Panc1 (cell line): ENCODE measurements around the gene RABGAP1L. TPM values are rescaled to one million over a fixed set of nuclear protein-coding genes. Genes with fewer than 3 reads are reported as not detected.
"Not testable (repeated sequence)": the region's sequence is repeated elsewhere in the genome, so short reads cannot be mapped to it uniquely, and the experiment has no call there.

ENCODE experiments used
- ATAC-seq: fragments of 200-7000 bp; cut with Tn5 transposase; 2 replicates; pipeline ENCODE4 v1.9.1; 2020; ENCODE audit warnings: mild to moderate bottlenecking, moderate library complexity
- BruUV-seq: library from RNA; stranded (reverse); fragments of 400-500 nt; replicated peaks from 2 replicates; lab custom pipeline; 2021; lab: Mats Ljungman, UMichigan
- CTCF ChIA-PET: fragments of 300-600 bp; sonication (Branson Sonifier 250); formaldehyde crosslinking; loops from one replicate; lab custom pipeline; 2022; ENCODE audit warnings: antibody characterized with exemption; lab: Charles Lee
- POLR2A ChIA-PET: fragments of 300-600 bp; sonication (Branson Sonifier 250); formaldehyde crosslinking; loops from one replicate; lab custom pipeline; 2022; ENCODE audit warnings: antibody characterized with exemption; lab: Charles Lee
- DNase-seq: peaks from one replicate; pipeline ENCODE4 v3.0.0-alpha.2; 2010; ENCODE audit warnings: low read depth, low spot score
- H3K27ac ChIP-seq: 2 replicates; pipeline ENCODE4 v1.5.1; 2011; ENCODE audit warnings: mild to moderate bottlenecking, low read length, inconsistent platforms
- H3K27me3 ChIP-seq: fragments of 200-500 bp; sonication (Bioruptor generic); 2 replicates; pipeline ENCODE4 v1.6.0; 2014; ENCODE audit warnings: low read length, inconsistent platforms; ENCODE audit not compliant: control insufficient read depth, insufficient read depth
- H3K36me3 ChIP-seq: fragments of 200-500 bp; sonication (Bioruptor generic); 2 replicates; pipeline ENCODE4 v1.5.1; 2014; ENCODE audit warnings: inconsistent platforms, mild to moderate bottlenecking, low read length, moderate library complexity; ENCODE audit not compliant: control insufficient read depth, insufficient read depth
- H3K4me1 ChIP-seq: 2 replicates; pipeline ENCODE4 v1.5.1; 2011; ENCODE audit warnings: inconsistent platforms, mild to moderate bottlenecking, low read length, moderate library complexity; ENCODE audit not compliant: control insufficient read depth, insufficient read depth
- H3K4me3 ChIP-seq, 2 experiments: 2 replicates each; pipeline ENCODE4 v1.5.1; 2011 to 2012; ENCODE audit warnings: low read depth in 2 of 2, low read length in 2 of 2, mild to moderate bottlenecking in 2 of 2, inconsistent platforms in 1 of 2, moderate library complexity in 1 of 2
- H3K9me3 ChIP-seq: fragments of 200-500 bp; sonication (Bioruptor generic); 2 replicates; pipeline ENCODE4 v1.5.1; 2014; ENCODE audit warnings: low read depth, mild to moderate bottlenecking, inconsistent platforms, low read length, moderate library complexity; ENCODE audit not compliant: control insufficient read depth, insufficient read depth
- POLR2AphosphoS5 ChIP-seq: IDR thresholded peaks from 2 replicates; pipeline ENCODE4 v1.6.1; 2012; ENCODE audit warnings: mild to moderate bottlenecking, low read depth, low read length, moderate library complexity
- SIN3A ChIP-seq: IDR thresholded peaks from 2 replicates; pipeline ENCODE4 v1.6.1; 2012; ENCODE audit warnings: low read depth, mild to moderate bottlenecking, low read length, moderate library complexity, borderline replicate concordance; ENCODE audit not compliant: insufficient read depth
- TCF7L2 ChIP-seq: IDR thresholded peaks from 2 replicates; pipeline ENCODE4 v1.6.1; 2011; ENCODE audit warnings: mild to moderate bottlenecking, low read depth, low read length, inconsistent platforms
- in situ Hi-C: cut with HindIII; loops from 2 replicates; pipeline ENCODE4 v1.10.0; 2016; ENCODE audit warnings: low sequenced_read_pairs, low pct_unique_long_range_greater_than_20kb
- intact Hi-C: fragments of 100-400 bp; cut with micrococcal nuclease; formaldehyde crosslinking; loops from one replicate; pipeline ENCODE4 v1.10.0; 2022; ENCODE audit not compliant: unreplicated experiment
- total RNA-seq: library from RNA; stranded (reverse); gene quantifications from one replicate; pipeline ENCODE4 v1.2.1, GENCODE V29; 2021; ENCODE audit not compliant: unreplicated experiment
- TF ChIP-seq, protein P1 (sequence below), 2 experiments: IDR thresholded peaks; 2 replicates each; pipeline ENCODE4 v1.6.1; 2011 to 2012; ENCODE audit warnings: low read depth in 2 of 2, control low read depth in 1 of 2, low read length in 1 of 2, mild to moderate bottlenecking in 1 of 2, moderate library complexity in 1 of 2; ENCODE audit not compliant: insufficient read depth in 1 of 2
- TF ChIP-seq, protein P2 (sequence below): fragments of 450-650 bp; IDR thresholded peaks from 2 replicates; pipeline ENCODE4 v1.5.1; 2017; ENCODE audit warnings: mild to moderate bottlenecking

RABGAP1L gene
- total RNA-seq, 1 experiment from 2014 or later: 37.0 TPM

DNA sequence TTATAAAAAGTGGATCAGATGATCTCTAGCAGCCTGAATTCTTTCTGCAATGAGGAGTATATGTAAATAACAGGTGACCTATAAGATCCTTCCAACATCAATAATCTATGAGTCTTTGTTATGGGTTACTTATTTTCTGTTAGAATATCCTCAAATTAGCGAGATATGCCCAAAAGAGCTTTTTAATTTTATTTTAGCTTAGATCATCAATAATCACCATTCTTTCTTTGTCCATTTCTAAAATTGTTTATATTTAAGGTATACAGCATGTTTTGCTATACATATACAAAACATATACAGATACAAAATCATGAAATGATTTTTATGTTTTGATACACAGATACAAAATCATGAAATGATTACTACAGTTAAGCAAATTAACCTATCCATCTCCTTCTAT is 11.8 kb downstream of the RABGAP1L start:
- Histone ChIP-seq H3K36me3 (no peaks in the 10 kb centered on the region; the same call in 1 of the 2 replicates), H3K27ac (no peak overlapping the region), H3K4me3 (no peak overlapping the region), H3K9me3 (no peaks in the 10 kb centered on the region), H3K4me1 (peaks cover 2% of the 10 kb centered on the region; the same call in 1 of the 2 replicates), H3K27me3 (no peaks in the 10 kb centered on the region)
- BruUV-seq: no TSS peak
- TF ChIP-seq, protein P1, sequence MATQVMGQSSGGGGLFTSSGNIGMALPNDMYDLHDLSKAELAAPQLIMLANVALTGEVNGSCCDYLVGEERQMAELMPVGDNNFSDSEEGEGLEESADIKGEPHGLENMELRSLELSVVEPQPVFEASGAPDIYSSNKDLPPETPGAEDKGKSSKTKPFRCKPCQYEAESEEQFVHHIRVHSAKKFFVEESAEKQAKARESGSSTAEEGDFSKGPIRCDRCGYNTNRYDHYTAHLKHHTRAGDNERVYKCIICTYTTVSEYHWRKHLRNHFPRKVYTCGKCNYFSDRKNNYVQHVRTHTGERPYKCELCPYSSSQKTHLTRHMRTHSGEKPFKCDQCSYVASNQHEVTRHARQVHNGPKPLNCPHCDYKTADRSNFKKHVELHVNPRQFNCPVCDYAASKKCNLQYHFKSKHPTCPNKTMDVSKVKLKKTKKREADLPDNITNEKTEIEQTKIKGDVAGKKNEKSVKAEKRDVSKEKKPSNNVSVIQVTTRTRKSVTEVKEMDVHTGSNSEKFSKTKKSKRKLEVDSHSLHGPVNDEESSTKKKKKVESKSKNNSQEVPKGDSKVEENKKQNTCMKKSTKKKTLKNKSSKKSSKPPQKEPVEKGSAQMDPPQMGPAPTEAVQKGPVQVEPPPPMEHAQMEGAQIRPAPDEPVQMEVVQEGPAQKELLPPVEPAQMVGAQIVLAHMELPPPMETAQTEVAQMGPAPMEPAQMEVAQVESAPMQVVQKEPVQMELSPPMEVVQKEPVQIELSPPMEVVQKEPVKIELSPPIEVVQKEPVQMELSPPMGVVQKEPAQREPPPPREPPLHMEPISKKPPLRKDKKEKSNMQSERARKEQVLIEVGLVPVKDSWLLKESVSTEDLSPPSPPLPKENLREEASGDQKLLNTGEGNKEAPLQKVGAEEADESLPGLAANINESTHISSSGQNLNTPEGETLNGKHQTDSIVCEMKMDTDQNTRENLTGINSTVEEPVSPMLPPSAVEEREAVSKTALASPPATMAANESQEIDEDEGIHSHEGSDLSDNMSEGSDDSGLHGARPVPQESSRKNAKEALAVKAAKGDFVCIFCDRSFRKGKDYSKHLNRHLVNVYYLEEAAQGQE (IDR thresholded peaks at IDR 0.05; ENCODE audit: insufficient read depth in 1 of 2, low read depth in 2 of 2, low read length in 1 of 2): no peak
- ChIA-PET POLR2A (no interaction called here), CTCF (interaction anchor here (0.7 kb wide), 1 partner anchor 56 kb away, joined by 5 read pairs; no protein-coding TSS in a partner anchor)
- DNase-seq: no peak
- no peak for ATAC-seq
- in situ Hi-C loops: no loop called here
- intact Hi-C loops: no loop called here

DNA sequence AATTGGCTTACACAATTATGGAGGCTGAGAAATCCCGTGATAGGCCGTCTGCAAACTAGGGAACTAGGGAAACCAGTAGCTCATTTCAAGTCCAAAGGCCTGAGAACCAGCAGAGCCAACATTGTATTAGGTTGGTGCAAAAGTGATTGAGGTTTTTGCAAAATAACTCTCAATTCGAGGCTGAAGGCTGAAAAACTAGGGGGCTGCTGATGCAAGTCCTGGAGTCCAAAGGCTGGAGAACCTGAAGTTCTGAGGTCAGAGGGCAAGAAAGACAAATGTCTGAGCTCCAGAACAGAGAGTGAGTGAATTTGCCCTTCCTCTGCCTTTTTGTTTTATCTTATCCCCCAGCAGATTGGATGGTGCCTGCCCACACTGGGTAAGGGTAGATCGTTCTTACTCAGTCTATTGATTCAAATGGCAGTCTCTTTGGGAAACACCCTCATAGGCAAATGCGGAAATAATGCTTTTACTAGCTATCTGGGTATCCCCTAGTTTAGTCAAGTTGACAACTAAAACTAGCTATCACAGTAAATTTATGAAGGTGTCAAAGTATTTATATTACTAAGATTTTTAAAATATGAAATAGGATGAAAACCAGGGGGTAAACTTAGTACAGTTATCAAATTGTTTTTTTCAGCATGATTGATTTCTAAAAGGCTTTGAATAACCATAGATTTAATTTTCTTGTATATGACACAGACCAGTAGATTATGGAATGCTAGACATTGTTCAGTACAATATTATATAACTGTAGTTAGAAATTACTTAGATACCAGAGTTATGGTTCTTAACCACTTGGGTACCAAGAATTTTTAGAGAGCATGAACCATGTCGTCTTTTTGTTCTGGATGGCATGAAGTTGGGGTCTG is 15.4 kb downstream of the RABGAP1L start:
- DNase-seq (no peak), ATAC-seq (no peak)
- Histone ChIP-seq H3K27me3 (no peaks in the 10 kb centered on the region), H3K4me1 (no peaks in the 10 kb centered on the region), H3K4me3 (no peak overlapping the region), H3K36me3 (no peaks in the 10 kb centered on the region; the same call in 1 of the 2 replicates), H3K9me3 (no peaks in the 10 kb centered on the region), H3K27ac (no peak overlapping the region)
- in situ Hi-C loops (no loop called here), intact Hi-C loops (no loop called here)
- POLR2A ChIA-PET: interaction anchor here (1.0 kb wide), 1 partner anchor 14 kb away, joined by 11 read pairs; no protein-coding TSS in a partner anchor
- TF ChIP-seq, protein P1 (IDR thresholded peaks at IDR 0.05; ENCODE audit: insufficient read depth in 1 of 2, low read depth in 2 of 2, low read length in 1 of 2): no peak
- TF ChIP-seq POLR2AphosphoS5 (no peak), TCF7L2 (no peak), SIN3A (no peak)
- TF ChIP-seq, protein P2, sequence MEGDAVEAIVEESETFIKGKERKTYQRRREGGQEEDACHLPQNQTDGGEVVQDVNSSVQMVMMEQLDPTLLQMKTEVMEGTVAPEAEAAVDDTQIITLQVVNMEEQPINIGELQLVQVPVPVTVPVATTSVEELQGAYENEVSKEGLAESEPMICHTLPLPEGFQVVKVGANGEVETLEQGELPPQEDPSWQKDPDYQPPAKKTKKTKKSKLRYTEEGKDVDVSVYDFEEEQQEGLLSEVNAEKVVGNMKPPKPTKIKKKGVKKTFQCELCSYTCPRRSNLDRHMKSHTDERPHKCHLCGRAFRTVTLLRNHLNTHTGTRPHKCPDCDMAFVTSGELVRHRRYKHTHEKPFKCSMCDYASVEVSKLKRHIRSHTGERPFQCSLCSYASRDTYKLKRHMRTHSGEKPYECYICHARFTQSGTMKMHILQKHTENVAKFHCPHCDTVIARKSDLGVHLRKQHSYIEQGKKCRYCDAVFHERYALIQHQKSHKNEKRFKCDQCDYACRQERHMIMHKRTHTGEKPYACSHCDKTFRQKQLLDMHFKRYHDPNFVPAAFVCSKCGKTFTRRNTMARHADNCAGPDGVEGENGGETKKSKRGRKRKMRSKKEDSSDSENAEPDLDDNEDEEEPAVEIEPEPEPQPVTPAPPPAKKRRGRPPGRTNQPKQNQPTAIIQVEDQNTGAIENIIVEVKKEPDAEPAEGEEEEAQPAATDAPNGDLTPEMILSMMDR: no peak
- BruUV-seq: no TSS peak
- CTCF ChIA-PET: no interaction called here

DNA sequence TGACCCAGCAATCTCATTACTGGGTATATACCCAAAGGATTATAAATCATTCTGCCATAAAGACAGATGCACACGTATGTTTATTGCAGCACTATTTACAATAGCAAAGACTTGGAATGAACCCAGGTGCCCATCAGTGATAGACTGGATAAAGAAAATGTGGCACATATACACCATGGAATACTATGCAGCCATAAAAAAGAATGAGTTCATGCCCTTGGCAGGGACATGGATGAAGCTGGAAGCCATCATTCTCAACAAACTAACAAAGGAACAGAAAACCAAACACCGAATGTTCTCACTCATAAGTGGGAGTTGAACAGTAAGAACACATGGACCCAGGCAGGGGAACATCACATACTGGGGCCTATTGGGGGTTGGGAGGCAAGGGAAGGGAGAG is 19.1 kb downstream of the RABGAP1L start:
- H3K27ac ChIP-seq, in situ Hi-C loops, POLR2A ChIA-PET, H3K4me1 ChIP-seq, H3K9me3 ChIP-seq, DNase-seq, H3K36me3 ChIP-seq, H3K4me3 ChIP-seq, CTCF ChIA-PET, BruUV-seq, intact Hi-C loops, ATAC-seq, H3K27me3 ChIP-seq: not testable (repeated sequence)
